Measurements from ENCODE around the gene OPCML.
A peak's percentile ranks its signal among the peaks of the same experiment; 100 is the strongest.

OPCML gene

GRCh38 chr11:133506023-133506422, 26.3 kb downstream of the OPCML start:
- no peak overlapping the region for H3K4me3 ChIP-seq (ENCODE audit: low read length in 2 of 2)
- H2AK5ac ChIP-seq (ENCODE audit: low read depth, low read length): no peak overlapping the region
- H3K79me1 ChIP-seq (ENCODE audit: low read depth, low read length): no peaks in the 10 kb centered on the region
- H2AFZ ChIP-seq (ENCODE audit: low read length): peak overlapping the region; percentile 8
- no peak overlapping the region for H3K4me2 ChIP-seq (ENCODE audit: insufficient read depth, low read length, poor library complexity, severe bottlenecking)
- H2BK15ac ChIP-seq (ENCODE audit: low read length): no peak overlapping the region
- no peak overlapping the region for H4K91ac ChIP-seq (ENCODE audit: low read depth, low read length, poor library complexity)
- peaks cover 15 to 44% of the 10 kb centered on the region in 2 donors for H3K4me1 ChIP-seq (ENCODE audit: control insufficient read depth in 2 of 2, insufficient read depth in 1 of 2, low read depth in 1 of 2, low read length in 2 of 2)
- no peak overlapping the region for H4K8ac ChIP-seq (ENCODE audit: low read depth, low read length)
- H3K4ac ChIP-seq (ENCODE audit: low read length): no peak overlapping the region
- H3K9ac ChIP-seq (ENCODE audit: low read depth, low read length, poor library complexity): no peak overlapping the region
- no peak overlapping the region for H2BK12ac ChIP-seq (ENCODE audit: low read length)
- H3K23ac ChIP-seq (ENCODE audit: low read depth, low read length, poor library complexity): no peak overlapping the region
- no peak for DNase-seq (ENCODE audit: low spot score)
- H3K36me3 ChIP-seq (replicated peaks in 1 of 2; ENCODE audit: control insufficient read depth in 2 of 2, insufficient read depth in 2 of 2, low read length in 2 of 2): no peaks in the 10 kb centered on the region
- no peak overlapping the region for H2BK120ac ChIP-seq (ENCODE audit: low read depth, low read length)
- H3K18ac ChIP-seq (ENCODE audit: low read length): no peak overlapping the region
- H3K27me3 ChIP-seq (ENCODE audit: control insufficient read depth in 3 of 3, insufficient read depth in 3 of 3, low read depth in 1 of 3, low read length in 3 of 3): no peaks in the 10 kb centered on the region
- H2BK5ac ChIP-seq (ENCODE audit: low read length): no peak overlapping the region
- no CpG with 5 or more reads among the region's 3 CpGs for WGBS, 2 donors (ENCODE audit: extremely low coverage in 2 of 2, insufficient read length in 2 of 2, insufficient replicate concordance in 1 of 2)
- H3K9me3 ChIP-seq (replicated peaks in 1 of 2; ENCODE audit: control insufficient read depth in 2 of 2, insufficient read depth in 1 of 2, low read depth in 1 of 2, low read length in 2 of 2): no peaks in the 10 kb centered on the region
- H3K14ac ChIP-seq (ENCODE audit: low read length): no peak overlapping the region
- H3K27ac ChIP-seq (replicated peaks; ENCODE audit: low read length): no peak overlapping the region

GRCh38 chr11:133504906-133505305, 27.4 kb downstream of the OPCML start:
- Histone ChIP-seq H3K36me3 (replicated peaks in 1 of 2; ENCODE audit: control insufficient read depth in 2 of 2, insufficient read depth in 2 of 2, low read length in 2 of 2) (no peaks in the 10 kb centered on the region), H2BK120ac (ENCODE audit: low read depth, low read length) (no peak overlapping the region), H2BK15ac (ENCODE audit: low read length) (no peak overlapping the region), H3K79me1 (ENCODE audit: low read depth, low read length) (no peaks in the 10 kb centered on the region), H2BK12ac (ENCODE audit: low read length) (no peak overlapping the region), H3K27ac (replicated peaks; ENCODE audit: low read length) (no peak overlapping the region), H2AK5ac (ENCODE audit: low read depth, low read length) (peak overlapping the region; percentile 8), H3K9me3 (replicated peaks in 1 of 2; ENCODE audit: control insufficient read depth in 2 of 2, insufficient read depth in 1 of 2, low read depth in 1 of 2, low read length in 2 of 2) (no peaks in the 10 kb centered on the region), H3K27me3 (ENCODE audit: control insufficient read depth in 3 of 3, insufficient read depth in 3 of 3, low read depth in 1 of 3, low read length in 3 of 3) (no peaks in the 10 kb centered on the region), H3K4me2 (ENCODE audit: insufficient read depth, low read length, poor library complexity, severe bottlenecking) (no peak overlapping the region), H3K18ac (ENCODE audit: low read length) (peak overlapping the region; percentile 40), H3K4me1 (ENCODE audit: control insufficient read depth in 2 of 2, insufficient read depth in 1 of 2, low read depth in 1 of 2, low read length in 2 of 2) (peaks cover 13 to 34% of the 10 kb centered on the region in 2 donors), H4K91ac (ENCODE audit: low read depth, low read length, poor library complexity) (no peak overlapping the region), H3K4ac (ENCODE audit: low read length) (no peak overlapping the region), H3K9ac (ENCODE audit: low read depth, low read length, poor library complexity) (no peak overlapping the region), H4K8ac (ENCODE audit: low read depth, low read length) (no peak overlapping the region), H2BK5ac (ENCODE audit: low read length) (no peak overlapping the region), H3K14ac (ENCODE audit: low read length) (no peak overlapping the region), H3K4me3 (ENCODE audit: low read length in 2 of 2) (no peak overlapping the region), H2AFZ (ENCODE audit: low read length) (no peak overlapping the region), H3K23ac (ENCODE audit: low read depth, low read length, poor library complexity) (no peak overlapping the region)
- WGBS, 2 donors (ENCODE audit: extremely low coverage in 2 of 2, insufficient read length in 2 of 2, insufficient replicate concordance in 1 of 2): no CpG with 5 or more reads among the region's 8 CpGs
- DNase-seq (ENCODE audit: low spot score): no peak

GRCh38 chr11:133503776-133504175, 28.5 kb downstream of the OPCML start:
- Histone ChIP-seq H3K18ac (ENCODE audit: low read length) (peak overlapping the region; percentile 24), H2AK5ac (ENCODE audit: low read depth, low read length) (peak overlapping the region; percentile 12), H3K9ac (ENCODE audit: low read depth, low read length, poor library complexity) (no peak overlapping the region), H3K36me3 (replicated peaks in 1 of 2; ENCODE audit: control insufficient read depth in 2 of 2, insufficient read depth in 2 of 2, low read length in 2 of 2) (no peaks in the 10 kb centered on the region), H2AFZ (ENCODE audit: low read length) (no peak overlapping the region), H2BK5ac (ENCODE audit: low read length) (no peak overlapping the region), H3K9me3 (replicated peaks in 1 of 2; ENCODE audit: control insufficient read depth in 2 of 2, insufficient read depth in 1 of 2, low read depth in 1 of 2, low read length in 2 of 2) (no peaks in the 10 kb centered on the region), H3K4me1 (ENCODE audit: control insufficient read depth in 2 of 2, insufficient read depth in 1 of 2, low read depth in 1 of 2, low read length in 2 of 2) (peaks cover 11 to 37% of the 10 kb centered on the region in 2 donors), H3K79me1 (ENCODE audit: low read depth, low read length) (no peaks in the 10 kb centered on the region), H2BK12ac (ENCODE audit: low read length) (no peak overlapping the region), H3K4ac (ENCODE audit: low read length) (no peak overlapping the region), H3K27me3 (ENCODE audit: control insufficient read depth in 3 of 3, insufficient read depth in 3 of 3, low read depth in 1 of 3, low read length in 3 of 3) (no peaks in the 10 kb centered on the region), H4K91ac (ENCODE audit: low read depth, low read length, poor library complexity) (no peak overlapping the region), H3K23ac (ENCODE audit: low read depth, low read length, poor library complexity) (no peak overlapping the region), H2BK120ac (ENCODE audit: low read depth, low read length) (no peak overlapping the region), H4K8ac (ENCODE audit: low read depth, low read length) (no peak overlapping the region), H3K4me2 (ENCODE audit: insufficient read depth, low read length, poor library complexity, severe bottlenecking) (no peak overlapping the region), H3K27ac (replicated peaks; ENCODE audit: low read length) (no peak overlapping the region), H2BK15ac (ENCODE audit: low read length) (no peak overlapping the region), H3K14ac (ENCODE audit: low read length) (no peak overlapping the region), H3K4me3 (ENCODE audit: low read length in 2 of 2) (no peak overlapping the region)
- DNase-seq (ENCODE audit: low spot score): no peak
- no CpG with 5 or more reads among the region's 5 CpGs for WGBS, 2 donors (ENCODE audit: extremely low coverage in 2 of 2, insufficient read length in 2 of 2, insufficient replicate concordance in 1 of 2)

- Histone ChIP-seq H3K27me3 (ENCODE audit: control insufficient read depth in 3 of 3, insufficient read depth in 3 of 3, low read depth in 1 of 3, low read length in 3 of 3) (no peaks in the 10 kb centered on the region), H3K4me1 (ENCODE audit: control insufficient read depth in 2 of 2, insufficient read depth in 1 of 2, low read depth in 1 of 2, low read length in 2 of 2) (peaks cover 11 to 40% of the 10 kb centered on the region in 2 donors), H3K4ac (ENCODE audit: low read length) (no peak overlapping the region), H2AK5ac (ENCODE audit: low read depth, low read length) (no peak overlapping the region), H4K8ac (ENCODE audit: low read depth, low read length) (no peak overlapping the region), H2BK120ac (ENCODE audit: low read depth, low read length) (no peak overlapping the region), H3K23ac (ENCODE audit: low read depth, low read length, poor library complexity) (no peak overlapping the region), H2BK5ac (ENCODE audit: low read length) (no peak overlapping the region), H3K27ac (replicated peaks; ENCODE audit: low read length) (no peak overlapping the region), H3K14ac (ENCODE audit: low read length) (no peak overlapping the region), H3K4me2 (ENCODE audit: insufficient read depth, low read length, poor library complexity, severe bottlenecking) (no peak overlapping the region), H2BK12ac (ENCODE audit: low read length) (no peak overlapping the region), H3K36me3 (replicated peaks in 1 of 2; ENCODE audit: control insufficient read depth in 2 of 2, insufficient read depth in 2 of 2, low read length in 2 of 2) (no peaks in the 10 kb centered on the region), H3K79me1 (ENCODE audit: low read depth, low read length) (no peaks in the 10 kb centered on the region), H3K9me3 (replicated peaks in 1 of 2; ENCODE audit: control insufficient read depth in 2 of 2, insufficient read depth in 1 of 2, low read depth in 1 of 2, low read length in 2 of 2) (no peaks in the 10 kb centered on the region), H2BK15ac (ENCODE audit: low read length) (no peak overlapping the region), H4K91ac (ENCODE audit: low read depth, low read length, poor library complexity) (no peak overlapping the region), H3K4me3 (ENCODE audit: low read length in 2 of 2) (no peak overlapping the region), H3K9ac (ENCODE audit: low read depth, low read length, poor library complexity) (no peak overlapping the region), H2AFZ (ENCODE audit: low read length) (peak overlapping the region; percentile 8), H3K18ac (ENCODE audit: low read length) (no peak overlapping the region)
- no CpG with 5 or more reads among the region's 2 CpGs for WGBS, 2 donors (ENCODE audit: extremely low coverage in 2 of 2, insufficient read length in 2 of 2, insufficient replicate concordance in 1 of 2)
- DNase-seq (ENCODE audit: low spot score): no peak
These were observed 29.1 kb downstream of the OPCML start for GRCh38 chr11:133503236-133503635.
